Gastrocnemius medialis (tissue), 4 donors: Measurements from ENCODE around the gene OAS3.

Source experiments
- POLR2A ChIP-seq, 2 donors: fragments of 450-650 bp; IDR thresholded peaks; one replicate each; pipeline ENCODE4 v1.6.1; 2017; ENCODE audit warnings: antibody characterized with exemption in 2 of 2, mild to moderate bottlenecking in 2 of 2, moderate library complexity in 2 of 2
- TF ChIP-seq, protein P1 (sequence below), 5 experiments: fragments of 450-650 bp in 3 of 5; fragments of 200-600 bp in 2 of 5; sonication (generic) in 2 of 5; IDR thresholded peaks in 4 of 5; conservative IDR thresholded peaks in 1 of 5; 1 replicate in 4 of 5; 2 replicates in 1 of 5; pipeline ENCODE4 v1.5.1; 2016 to 2019; ENCODE audit warnings: antibody characterized with exemption in 5 of 5, mild to moderate bottlenecking in 3 of 5, moderate library complexity in 3 of 5

DNA sequence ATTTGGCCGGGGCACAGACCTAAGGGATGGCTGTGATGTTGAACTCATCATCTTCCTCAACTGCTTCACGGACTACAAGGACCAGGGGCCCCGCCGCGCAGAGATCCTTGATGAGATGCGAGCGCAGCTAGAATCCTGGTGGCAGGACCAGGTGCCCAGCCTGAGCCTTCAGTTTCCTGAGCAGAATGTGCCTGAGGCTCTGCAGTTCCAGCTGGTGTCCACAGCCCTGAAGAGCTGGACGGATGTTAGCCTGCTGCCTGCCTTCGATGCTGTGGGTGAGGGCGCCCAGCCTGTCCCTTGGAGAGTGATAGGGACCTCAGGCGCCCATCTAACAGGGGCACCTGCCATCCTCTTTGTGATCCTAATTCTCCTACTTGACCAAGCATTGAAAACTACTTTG, 12.4 kb downstream of the OAS3 start:
- TF ChIP-seq, protein P1, sequence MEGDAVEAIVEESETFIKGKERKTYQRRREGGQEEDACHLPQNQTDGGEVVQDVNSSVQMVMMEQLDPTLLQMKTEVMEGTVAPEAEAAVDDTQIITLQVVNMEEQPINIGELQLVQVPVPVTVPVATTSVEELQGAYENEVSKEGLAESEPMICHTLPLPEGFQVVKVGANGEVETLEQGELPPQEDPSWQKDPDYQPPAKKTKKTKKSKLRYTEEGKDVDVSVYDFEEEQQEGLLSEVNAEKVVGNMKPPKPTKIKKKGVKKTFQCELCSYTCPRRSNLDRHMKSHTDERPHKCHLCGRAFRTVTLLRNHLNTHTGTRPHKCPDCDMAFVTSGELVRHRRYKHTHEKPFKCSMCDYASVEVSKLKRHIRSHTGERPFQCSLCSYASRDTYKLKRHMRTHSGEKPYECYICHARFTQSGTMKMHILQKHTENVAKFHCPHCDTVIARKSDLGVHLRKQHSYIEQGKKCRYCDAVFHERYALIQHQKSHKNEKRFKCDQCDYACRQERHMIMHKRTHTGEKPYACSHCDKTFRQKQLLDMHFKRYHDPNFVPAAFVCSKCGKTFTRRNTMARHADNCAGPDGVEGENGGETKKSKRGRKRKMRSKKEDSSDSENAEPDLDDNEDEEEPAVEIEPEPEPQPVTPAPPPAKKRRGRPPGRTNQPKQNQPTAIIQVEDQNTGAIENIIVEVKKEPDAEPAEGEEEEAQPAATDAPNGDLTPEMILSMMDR (IDR thresholded peaks at IDR 0.05 in 4 of 5, conservative IDR thresholded peaks at IDR 0.05 in 1 of 5) = no peak
- no peak for TF ChIP-seq POLR2A (IDR thresholded peaks at IDR 0.05)
